8988T (cell line): ENCODE measurements around the gene HAP1.
A peak's percentile ranks its signal among the peaks of the same experiment; 100 is the strongest.
"Not testable (repeated sequence)": the region's sequence is repeated elsewhere in the genome, so short reads cannot be mapped to it uniquely, and the experiment has no call there.

ENCODE experiments used
- DNase-seq: peaks from one replicate; pipeline ENCODE4 v3.0.0; 2011

The HAP1 gene

GRCh38 chr17:41723801-41724475 is 10.5 kb downstream of the HAP1 start:
- DNase-seq = no peak

GRCh38 chr17:41722231-41722630 is 12.2 kb downstream of the HAP1 start:
- no peak for DNase-seq

- DNase-seq = no peak
Observed at GRCh38 chr17:41718287-41718645, 16.2 kb downstream of the HAP1 start.

GRCh38 chr17:41717408-41718286 is 16.8 kb downstream of the HAP1 start:
- DNase-seq = no peak

GRCh38 chr17:41711669-41712400 is 22.6 kb downstream of the HAP1 start, which contains the start of gene GAST:
Gene GAST (plus strand): TSS chr17:41712331. CDS start chr17:41715437, 3,106 bp downstream.
- DNase-seq = no peak

- no peak for DNase-seq
Observed at GRCh38 chr17:41710472-41711090, 23.9 kb downstream of the HAP1 start.

- DNase-seq = no peak
Observed at GRCh38 chr17:41707803-41708669, 26.4 kb downstream of the HAP1 start.

GRCh38 chr17:41705271-41705991 is 29.0 kb downstream of the HAP1 start:
- no peak for DNase-seq

- DNase-seq = no peak
Observed at GRCh38 chr17:41702712-41703111, 31.7 kb downstream of the HAP1 start.

- DNase-seq = not testable (repeated sequence)
Observed at GRCh38 chr17:41700843-41701242, 33.6 kb downstream of the HAP1 start.

GRCh38 chr17:41697122-41697962 is 37.1 kb downstream of the HAP1 start:
- no peak for DNase-seq

GRCh38 chr17:41695954-41696757 is 38.3 kb downstream of the HAP1 start:
- peak; percentile 43 for DNase-seq

GRCh38 chr17:41695134-41695661 is 39.2 kb downstream of the HAP1 start:
- DNase-seq = no peak

- no peak for DNase-seq
Observed at GRCh38 chr17:41692722-41693521, 41.5 kb downstream of the HAP1 start.

GRCh38 chr17:41691031-41691777 is 43.2 kb downstream of the HAP1 start:
- no peak for DNase-seq

GRCh38 chr17:41690497-41690896 is 43.9 kb downstream of the HAP1 start:
- no peak for DNase-seq

- DNase-seq = no peak
Observed at GRCh38 chr17:41689497-41690299, 44.7 kb downstream of the HAP1 start.
